Fibroblast of lung (primary cell): ENCODE results near the gene ECHDC3. TPM values are rescaled to one million over a fixed set of nuclear protein-coding genes. Genes with fewer than 3 reads are reported as not detected.

Source experiments
- DNase-seq, 2 donors: peaks; one replicate each; pipeline versions ENCODE4 v3.0.0 to v3.0.0-alpha.2; 2010; ENCODE audit warnings: low read depth in 2 of 2
- H2AFZ ChIP-seq: 2 replicates; pipeline ENCODE4 v1.5.1; 2012; ENCODE audit warnings: low read length, control low read depth, inconsistent platforms
- H3K27ac ChIP-seq: 2 replicates; pipeline ENCODE4 v1.5.1; 2011; ENCODE audit warnings: low read length, control low read depth; ENCODE audit not compliant: insufficient read depth
- H3K27me3 ChIP-seq: 2 replicates; pipeline ENCODE4 v1.5.1; 2011; ENCODE audit warnings: mild to moderate bottlenecking, low read length; ENCODE audit not compliant: control insufficient read depth, insufficient read depth
- H3K36me3 ChIP-seq: 2 replicates; pipeline ENCODE4 v1.5.1; 2011; ENCODE audit warnings: low read length; ENCODE audit not compliant: control insufficient read depth, insufficient read depth
- H3K4me1 ChIP-seq: 2 replicates; pipeline ENCODE4 v1.5.1; 2011; ENCODE audit warnings: low read length; ENCODE audit not compliant: control insufficient read depth, insufficient read depth; ENCODE audit errors: extremely low read depth
- H3K4me2 ChIP-seq: 2 replicates; pipeline ENCODE4 v1.5.1; 2011; ENCODE audit warnings: low read length, control low read depth; ENCODE audit not compliant: insufficient read depth; ENCODE audit errors: extremely low read depth
- H3K4me3 ChIP-seq, 4 experiments: fragments of 200-600 bp in 1 of 4; sonication (generic) in 1 of 4; replicated peaks in 1 of 4; 2 replicates each; pipeline ENCODE4 v1.5.1; 2011 to 2016; ENCODE audit warnings: low read length in 4 of 4, low read depth in 3 of 4, mild to moderate bottlenecking in 3 of 4, control low read depth in 2 of 4, inconsistent platforms in 1 of 4, mixed read lengths in 1 of 4; ENCODE audit not compliant: insufficient read depth in 1 of 4; ENCODE audit errors: control extremely low read depth in 1 of 4
- H3K79me2 ChIP-seq: 2 replicates; pipeline ENCODE4 v1.5.1; 2012; ENCODE audit warnings: mild to moderate bottlenecking, low read length, inconsistent platforms; ENCODE audit not compliant: control insufficient read depth, insufficient read depth
- H3K9ac ChIP-seq: 2 replicates; pipeline ENCODE4 v1.5.1; 2011; ENCODE audit warnings: mild to moderate bottlenecking, low read length, control low read depth; ENCODE audit not compliant: insufficient read depth
- H3K9me3 ChIP-seq: 2 replicates; pipeline ENCODE4 v1.5.1; 2012; ENCODE audit warnings: low read depth, low read length; ENCODE audit not compliant: control insufficient read depth, insufficient read depth
- H4K20me1 ChIP-seq: 2 replicates; pipeline ENCODE4 v1.5.1; 2011; ENCODE audit warnings: low read length; ENCODE audit not compliant: control insufficient read depth, insufficient read depth; ENCODE audit errors: extremely low read depth
- EZH2 ChIP-seq: IDR thresholded peaks from 2 replicates; pipeline ENCODE4 v1.5.1; 2012; ENCODE audit warnings: low read length, control low read depth, mild to moderate bottlenecking; ENCODE audit errors: missing control alignments
- polyA plus RNA-seq, 2 donors: library from polyadenylated mRNA; depleted of rRNA in 1 of 2; stranded (reverse) in 1 of 2; unstranded in 1 of 2; fragments of >200 nt; gene quantifications; 2 replicates each; pipeline ENCODE4 v1.2.1, GENCODE V29; 2011 to 2012; ENCODE audit warnings: missing spikeins in 1 of 2
- total RNA-seq: library from RNA; depleted of rRNA; stranded (reverse); fragments of >200 nt; gene quantifications from 2 replicates; pipeline ENCODE4 v1.2.1, GENCODE V29; 2014
- TF ChIP-seq, protein P1 (sequence below), 2 donors: IDR thresholded peaks in 1 of 2; conservative IDR thresholded peaks in 1 of 2; 1 replicate in 1 of 2; 2 replicates in 1 of 2; pipeline ENCODE4 v1.5.1; 2011 to 2012; ENCODE audit warnings: low read length in 2 of 2, control low read depth in 1 of 2, inconsistent platforms in 1 of 2, low read depth in 1 of 2, mild to moderate bottlenecking in 1 of 2

Gene ECHDC3
- total and polyA plus RNA-seq, 2 donors (not counting 1 experiment from before 2014, with no cell fraction given), result 6.1 to 17.7 TPM

GRCh38 chr10:11775412-11775811, 33.2 kb downstream of the ECHDC3 start:
- no peaks in the 10 kb centered on the region for H4K20me1 ChIP-seq
- no peak overlapping the region for H3K4me3 ChIP-seq
- H3K9ac ChIP-seq, result no peak overlapping the region
- H3K4me1 ChIP-seq, result no peaks in the 10 kb centered on the region
- no peaks in the 10 kb centered on the region for H3K36me3 ChIP-seq
- H3K27me3 ChIP-seq, result no peaks in the 10 kb centered on the region
- no peak for DNase-seq
- no peaks in the 10 kb centered on the region for H3K79me2 ChIP-seq
- no peaks in the 10 kb centered on the region for H3K9me3 ChIP-seq
- H3K27ac ChIP-seq, result no peak overlapping the region
- no peak overlapping the region for H3K4me2 ChIP-seq
- TF ChIP-seq EZH2, result no peak
- H2AFZ ChIP-seq, result no peak overlapping the region

- Histone ChIP-seq H3K27ac (no peak overlapping the region), H3K4me2 (no peak overlapping the region)
- peak in 1 of 2 donors; percentile 35 for DNase-seq
Measured at GRCh38 chr10:11776080-11776479, 33.9 kb downstream of the ECHDC3 start.

DNA sequence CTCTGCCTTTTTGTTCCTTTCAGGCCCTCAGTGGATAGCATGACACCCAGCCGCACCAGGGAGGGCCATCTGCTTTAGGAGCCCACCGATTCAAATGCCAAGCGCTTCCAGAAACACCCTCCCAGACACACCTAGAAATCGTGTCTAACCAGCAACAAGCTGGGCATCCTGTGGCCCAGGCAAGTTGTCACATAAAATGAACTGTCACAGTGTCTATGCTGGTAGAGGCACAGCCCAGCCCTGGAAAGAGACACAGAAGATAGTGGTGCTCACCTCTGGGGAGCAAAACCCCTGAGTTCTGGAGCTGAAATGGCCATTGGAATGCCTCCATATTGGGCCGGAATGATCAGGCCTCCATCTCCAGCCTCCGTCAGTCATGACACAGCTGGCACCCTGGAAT, 38.9 kb downstream of the ECHDC3 start:
- no peaks in the 10 kb centered on the region for H3K4me1 ChIP-seq
- H3K79me2 ChIP-seq, result no peaks in the 10 kb centered on the region
- no peak overlapping the region for H3K9ac ChIP-seq
- TF ChIP-seq, protein P1, sequence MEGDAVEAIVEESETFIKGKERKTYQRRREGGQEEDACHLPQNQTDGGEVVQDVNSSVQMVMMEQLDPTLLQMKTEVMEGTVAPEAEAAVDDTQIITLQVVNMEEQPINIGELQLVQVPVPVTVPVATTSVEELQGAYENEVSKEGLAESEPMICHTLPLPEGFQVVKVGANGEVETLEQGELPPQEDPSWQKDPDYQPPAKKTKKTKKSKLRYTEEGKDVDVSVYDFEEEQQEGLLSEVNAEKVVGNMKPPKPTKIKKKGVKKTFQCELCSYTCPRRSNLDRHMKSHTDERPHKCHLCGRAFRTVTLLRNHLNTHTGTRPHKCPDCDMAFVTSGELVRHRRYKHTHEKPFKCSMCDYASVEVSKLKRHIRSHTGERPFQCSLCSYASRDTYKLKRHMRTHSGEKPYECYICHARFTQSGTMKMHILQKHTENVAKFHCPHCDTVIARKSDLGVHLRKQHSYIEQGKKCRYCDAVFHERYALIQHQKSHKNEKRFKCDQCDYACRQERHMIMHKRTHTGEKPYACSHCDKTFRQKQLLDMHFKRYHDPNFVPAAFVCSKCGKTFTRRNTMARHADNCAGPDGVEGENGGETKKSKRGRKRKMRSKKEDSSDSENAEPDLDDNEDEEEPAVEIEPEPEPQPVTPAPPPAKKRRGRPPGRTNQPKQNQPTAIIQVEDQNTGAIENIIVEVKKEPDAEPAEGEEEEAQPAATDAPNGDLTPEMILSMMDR (conservative IDR thresholded peaks at IDR 0.05 in 1 of 2, IDR thresholded peaks at IDR 0.05 in 1 of 2; ENCODE audit: low read depth in 1 of 2, low read length in 2 of 2), result no peak
- TF ChIP-seq EZH2, result no peak
- no peak overlapping the region for H3K27ac ChIP-seq
- H3K4me3 ChIP-seq, result no peak overlapping the region
- no peaks in the 10 kb centered on the region for H4K20me1 ChIP-seq
- no peaks in the 10 kb centered on the region for H3K27me3 ChIP-seq
- H2AFZ ChIP-seq, result no peak overlapping the region
- DNase-seq, result no peak
- H3K36me3 ChIP-seq, result no peaks in the 10 kb centered on the region
- H3K4me2 ChIP-seq, result no peak overlapping the region
- no peaks in the 10 kb centered on the region for H3K9me3 ChIP-seq

More at GRCh38 chr10:11776080-11776479, 33.9 kb downstream of the ECHDC3 start:
- Histone ChIP-seq H4K20me1 (no peaks in the 10 kb centered on the region), H3K79me2 (no peaks in the 10 kb centered on the region), H3K9ac (no peak overlapping the region), H3K9me3 (no peaks in the 10 kb centered on the region), H3K36me3 (no peaks in the 10 kb centered on the region), H3K4me1 (no peaks in the 10 kb centered on the region), H2AFZ (no peak overlapping the region), H3K4me3 (no peak overlapping the region), H3K27me3 (no peaks in the 10 kb centered on the region)
- TF ChIP-seq, protein P1 (conservative IDR thresholded peaks at IDR 0.05 in 1 of 2, IDR thresholded peaks at IDR 0.05 in 1 of 2; ENCODE audit: low read depth in 1 of 2, low read length in 2 of 2), result no peak
- no peak for TF ChIP-seq EZH2
